DOHH2 (cell line): ENCODE results near the gene MACROH2A2.

ENCODE experiments used
- EZH2phosphoT487 ChIP-seq: fragments of 200-600 bp; sonication (generic); IDR thresholded peaks from 2 replicates; pipeline ENCODE4 v1.6.1; 2017; ENCODE audit warnings: borderline replicate concordance, mild to moderate bottlenecking, antibody characterized with exemption, low read length, moderate library complexity, mixed read lengths
- TF ChIP-seq, protein P1 (sequence below): fragments of 200-600 bp; sonication (generic); IDR thresholded peaks from one replicate; pipeline ENCODE4 v1.5.1; 2014; ENCODE audit warnings: antibody characterized with exemption, mild to moderate bottlenecking, low read depth, low read length; ENCODE audit not compliant: poor library complexity, severe bottlenecking

- TF ChIP-seq, protein P1, sequence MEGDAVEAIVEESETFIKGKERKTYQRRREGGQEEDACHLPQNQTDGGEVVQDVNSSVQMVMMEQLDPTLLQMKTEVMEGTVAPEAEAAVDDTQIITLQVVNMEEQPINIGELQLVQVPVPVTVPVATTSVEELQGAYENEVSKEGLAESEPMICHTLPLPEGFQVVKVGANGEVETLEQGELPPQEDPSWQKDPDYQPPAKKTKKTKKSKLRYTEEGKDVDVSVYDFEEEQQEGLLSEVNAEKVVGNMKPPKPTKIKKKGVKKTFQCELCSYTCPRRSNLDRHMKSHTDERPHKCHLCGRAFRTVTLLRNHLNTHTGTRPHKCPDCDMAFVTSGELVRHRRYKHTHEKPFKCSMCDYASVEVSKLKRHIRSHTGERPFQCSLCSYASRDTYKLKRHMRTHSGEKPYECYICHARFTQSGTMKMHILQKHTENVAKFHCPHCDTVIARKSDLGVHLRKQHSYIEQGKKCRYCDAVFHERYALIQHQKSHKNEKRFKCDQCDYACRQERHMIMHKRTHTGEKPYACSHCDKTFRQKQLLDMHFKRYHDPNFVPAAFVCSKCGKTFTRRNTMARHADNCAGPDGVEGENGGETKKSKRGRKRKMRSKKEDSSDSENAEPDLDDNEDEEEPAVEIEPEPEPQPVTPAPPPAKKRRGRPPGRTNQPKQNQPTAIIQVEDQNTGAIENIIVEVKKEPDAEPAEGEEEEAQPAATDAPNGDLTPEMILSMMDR, result no peak
- TF ChIP-seq EZH2phosphoT487, result no peak
Observed at GRCh38 chr10:70120417-70120816, 67.8 kb downstream of the MACROH2A2 start.
